ENCODE results near the gene A3GALT2.

Gene A3GALT2

DNA sequence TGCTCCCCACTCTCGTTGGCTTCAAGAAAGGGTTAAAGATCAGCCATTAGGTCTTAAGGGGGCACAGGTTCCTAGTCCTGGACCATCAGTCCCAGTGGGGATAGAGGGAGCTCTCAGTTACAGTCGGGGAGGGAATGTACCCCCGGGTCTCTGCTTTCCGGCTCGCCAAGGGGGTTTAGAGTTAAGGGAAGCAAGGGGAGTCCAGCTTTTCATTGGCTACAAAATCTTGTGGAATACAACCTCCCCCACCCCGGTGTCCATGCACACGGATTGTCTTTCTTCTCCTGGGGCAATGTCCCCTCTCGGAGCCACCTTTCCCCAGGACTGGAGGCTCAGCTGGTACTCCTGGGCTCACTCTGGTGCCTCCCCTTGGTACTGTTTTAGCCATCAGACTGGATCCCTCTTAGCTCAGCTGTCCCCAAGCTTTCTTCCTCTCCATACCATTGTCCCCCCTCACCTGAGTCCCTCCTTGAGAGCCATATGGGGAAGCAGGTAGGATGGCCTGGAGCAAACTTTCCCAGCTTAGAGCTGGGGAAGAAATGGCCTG, at the start of gene A3GALT2:
A3GALT2 (minus strand) TSS at position 480 of the 547 bp plus-strand sequence; CDS start at position 480, 0 bp downstream.
- DNase-seq (ENCODE audit: low read depth): no peak

DNA sequence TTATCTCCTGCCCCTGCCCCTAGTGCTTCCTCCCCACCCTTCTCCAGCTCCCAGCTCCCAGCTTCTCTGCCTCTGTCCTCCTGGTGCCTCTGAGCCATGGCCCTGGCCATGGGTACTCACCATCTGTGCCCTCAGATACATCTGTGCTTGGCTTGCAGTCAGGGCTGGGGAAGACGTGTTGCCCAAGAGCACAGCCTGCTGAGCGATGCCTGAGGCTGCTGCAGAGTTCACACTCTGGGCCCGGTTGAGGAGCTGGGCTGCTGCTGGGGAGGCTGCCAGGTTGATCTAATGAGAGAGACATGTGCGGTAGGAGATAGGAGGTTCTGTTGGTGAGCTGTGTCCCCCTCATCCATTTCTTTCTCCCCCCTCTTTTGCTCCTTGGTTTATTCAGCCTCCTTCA, 49.4 kb upstream of the A3GALT2 start:
- no peak for DNase-seq (ENCODE audit: low read depth)

DNA sequence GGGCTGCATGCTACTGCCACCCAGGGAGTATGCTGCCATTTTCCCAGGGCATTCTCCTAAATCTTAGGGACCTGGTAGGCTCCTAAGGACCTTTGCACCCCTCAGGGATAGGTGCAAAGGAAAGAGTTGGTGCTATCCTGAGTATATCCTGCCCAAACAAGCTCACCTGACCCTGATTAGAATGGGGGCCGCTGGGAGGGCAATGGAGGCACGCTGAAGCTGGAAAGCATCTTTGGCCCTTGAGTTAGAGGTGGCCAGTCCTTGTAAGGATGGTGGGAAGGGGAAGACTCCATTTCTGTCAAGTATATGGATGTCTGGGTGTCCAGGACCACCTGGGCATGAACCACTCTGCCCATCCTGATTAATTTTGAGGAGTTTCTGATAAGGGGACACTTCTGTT, 48.9 kb upstream of the A3GALT2 start:
- DNase-seq (ENCODE audit: low read depth): no peak

DNA sequence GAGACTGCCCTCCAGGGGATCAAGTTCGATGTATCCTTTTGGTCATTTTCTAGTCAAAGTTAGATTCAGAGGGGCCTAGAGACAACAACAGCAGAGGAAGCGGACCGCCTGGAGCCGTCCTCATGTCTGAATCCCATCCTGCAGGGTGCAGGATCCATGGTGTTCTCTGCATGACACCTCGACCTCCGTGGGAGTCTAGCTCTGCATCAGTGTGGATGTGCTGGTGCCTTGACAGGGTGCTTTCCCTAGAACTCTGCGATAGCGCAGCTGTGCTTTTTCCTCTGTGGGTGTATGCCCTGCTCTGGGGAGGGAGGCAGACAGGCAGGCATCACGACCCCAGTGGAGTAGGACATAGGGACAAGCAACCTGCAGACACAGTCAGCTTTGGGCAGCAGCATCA, 48.2 kb upstream of the A3GALT2 start:
- DNase-seq (ENCODE audit: low read depth): no peak

DNA sequence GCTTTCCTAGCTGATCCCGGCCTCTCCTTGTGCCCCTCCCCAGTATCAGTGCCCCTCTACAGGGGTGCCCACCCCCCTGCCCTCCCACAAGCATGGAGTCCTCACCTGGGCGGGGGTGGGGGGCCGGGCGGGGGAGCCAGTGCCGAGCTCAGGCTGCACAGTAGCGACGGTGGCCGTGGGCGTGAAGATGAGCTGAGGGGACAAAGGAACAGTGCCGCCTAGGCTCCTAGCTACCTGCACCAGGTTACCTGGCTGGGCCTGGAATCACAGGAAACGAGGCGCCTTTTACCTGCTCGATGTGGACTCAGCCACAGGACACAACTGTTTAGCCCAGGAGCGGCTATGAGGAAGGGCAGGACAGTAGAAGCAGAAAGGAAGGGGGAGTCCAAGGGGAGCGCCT, 47.5 kb upstream of the A3GALT2 start:
- no peak for DNase-seq (ENCODE audit: low read depth)

DNA sequence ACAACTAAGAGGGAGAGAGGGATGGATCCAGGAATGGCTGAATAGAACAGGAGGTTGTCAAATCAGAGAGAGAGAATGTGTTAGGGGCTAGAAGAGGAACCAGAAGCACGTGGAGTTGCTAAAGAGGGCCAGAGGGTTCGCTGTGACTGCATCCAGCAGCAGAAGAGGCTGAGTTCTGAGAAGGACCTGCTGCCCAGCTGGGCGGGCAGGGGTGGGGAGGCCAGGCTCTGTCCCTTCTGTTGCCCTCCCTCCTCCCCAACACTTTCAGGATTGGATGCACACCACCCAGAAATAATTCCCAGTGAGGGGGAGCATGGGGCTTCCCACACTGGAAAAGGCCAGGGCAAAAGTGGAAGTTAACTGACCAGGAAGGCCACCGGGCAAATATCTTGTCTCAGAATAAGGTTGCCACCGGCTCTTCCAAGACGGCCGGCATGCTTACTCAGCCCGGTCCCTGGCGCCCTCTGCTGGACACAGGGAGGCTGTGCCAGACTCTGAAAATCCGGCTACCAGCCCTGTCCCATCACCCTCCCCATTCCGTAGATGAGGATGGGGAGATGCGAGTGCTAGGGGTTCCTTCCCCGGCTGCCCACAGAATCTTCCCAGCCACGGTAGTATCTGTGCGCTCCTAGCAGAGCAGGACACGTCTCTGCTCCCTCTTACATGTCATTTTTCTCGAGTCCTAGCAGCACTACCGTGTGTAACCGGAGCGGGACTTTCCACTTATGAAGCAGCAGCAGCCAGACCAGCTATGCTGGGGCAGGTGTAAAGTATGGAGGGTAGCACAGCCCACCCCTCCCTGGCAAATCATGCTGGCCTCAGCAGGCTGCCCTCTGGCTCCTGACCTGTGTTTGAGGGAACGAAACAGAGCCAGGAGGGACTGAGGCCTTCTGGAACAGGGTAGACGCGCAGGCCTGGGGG, 46.8 kb upstream of the A3GALT2 start:
- DNase-seq (ENCODE audit: low read depth): peak; percentile 78

DNA sequence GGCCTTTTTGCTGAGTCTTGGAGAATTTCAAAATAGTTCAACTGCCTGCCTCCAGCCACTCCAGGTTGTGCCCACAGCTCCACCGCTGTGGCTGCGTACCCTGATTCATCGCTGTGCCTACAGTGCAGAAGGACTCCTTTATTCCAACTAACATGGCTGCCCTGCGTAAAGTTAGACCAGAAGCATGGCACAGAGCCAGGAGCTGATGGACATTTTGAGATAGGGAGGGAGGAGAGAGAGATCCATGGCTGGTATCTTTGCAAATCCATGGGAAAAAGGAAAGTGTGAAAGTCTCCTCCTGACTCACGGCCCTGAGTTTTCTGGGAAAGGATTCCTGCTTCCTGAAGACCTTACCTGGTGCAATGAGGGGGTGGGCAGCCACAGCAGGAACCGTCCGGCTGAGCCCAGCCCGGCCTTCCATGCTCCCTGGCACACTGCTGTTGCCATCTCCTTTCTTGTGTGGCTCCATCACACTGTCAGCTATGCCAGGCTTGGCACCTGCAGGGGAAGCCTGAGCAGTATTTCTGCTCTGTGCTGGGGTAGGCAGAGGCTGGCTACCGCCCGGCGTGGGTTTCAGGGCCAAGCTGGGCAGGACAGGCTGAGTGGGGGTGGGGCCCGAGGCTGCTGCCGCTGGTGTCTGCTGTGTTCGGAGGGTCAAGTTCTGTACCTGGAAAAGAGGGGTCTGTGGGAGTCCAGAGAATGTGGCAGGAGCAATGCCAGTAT, 46.0 kb upstream of the A3GALT2 start:
- DNase-seq (ENCODE audit: low read depth): no peak

DNA sequence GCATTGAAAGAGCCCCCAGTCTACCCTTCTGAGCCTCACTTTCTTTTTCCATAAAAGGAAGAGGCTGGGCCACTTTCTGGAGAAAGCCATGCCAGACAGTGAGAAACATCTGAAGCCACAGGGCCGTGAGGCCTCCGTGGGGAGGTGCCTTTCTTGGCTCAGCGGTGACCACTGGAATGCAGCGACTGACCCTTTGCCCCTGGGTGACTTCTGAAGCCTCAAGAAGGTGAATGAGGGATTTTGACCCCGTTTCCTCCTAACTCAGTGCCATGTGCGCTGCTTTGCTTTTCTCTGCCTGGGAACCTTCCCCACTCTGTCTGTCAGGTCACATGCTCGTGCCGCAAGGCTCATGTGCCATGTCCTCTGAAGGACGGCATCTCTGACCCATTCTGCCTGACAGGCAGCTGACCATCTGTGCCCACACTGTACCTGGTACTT, 44.7 kb upstream of the A3GALT2 start:
- no peak for DNase-seq (ENCODE audit: low read depth)

DNA sequence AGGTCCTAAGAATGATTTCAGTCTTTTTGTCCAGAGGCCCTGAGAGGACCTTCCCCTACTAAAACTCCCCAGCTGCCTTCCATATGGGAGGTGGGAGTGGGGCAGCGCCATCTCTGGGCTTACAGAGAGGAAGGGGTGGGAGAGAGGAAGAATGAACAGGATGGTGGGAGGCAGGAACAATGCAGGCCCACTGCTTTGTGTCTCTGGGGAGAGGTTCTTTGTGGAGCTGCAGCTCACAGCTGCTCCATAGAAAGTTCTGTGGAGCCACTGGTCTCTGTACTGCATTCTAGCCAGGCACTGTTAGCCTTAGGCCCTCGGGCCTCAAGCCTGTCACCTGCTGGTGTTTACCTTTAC, 43.6 kb upstream of the A3GALT2 start:
- no peak for DNase-seq (ENCODE audit: low read depth)

DNA sequence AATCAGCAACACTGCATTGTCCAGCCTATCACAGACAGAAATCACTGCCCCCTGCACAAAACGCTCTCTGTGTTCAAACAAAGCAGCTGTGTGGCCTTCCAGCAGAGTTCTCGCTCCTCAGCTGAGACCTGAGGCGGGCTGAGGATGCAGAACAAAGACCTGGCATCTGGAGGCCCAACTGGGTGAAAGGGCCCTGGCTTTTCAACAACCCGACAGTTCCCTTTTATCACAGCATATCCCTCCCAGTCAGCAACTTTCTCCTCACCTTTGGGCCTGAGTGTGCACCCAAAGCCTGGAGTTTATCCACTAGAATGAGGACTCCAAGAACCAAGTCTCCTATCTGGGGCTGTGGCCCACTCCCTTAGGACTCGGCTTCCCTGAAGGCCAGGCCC, 42.6 kb upstream of the A3GALT2 start:
- DNase-seq (ENCODE audit: low read depth): no peak

DNA sequence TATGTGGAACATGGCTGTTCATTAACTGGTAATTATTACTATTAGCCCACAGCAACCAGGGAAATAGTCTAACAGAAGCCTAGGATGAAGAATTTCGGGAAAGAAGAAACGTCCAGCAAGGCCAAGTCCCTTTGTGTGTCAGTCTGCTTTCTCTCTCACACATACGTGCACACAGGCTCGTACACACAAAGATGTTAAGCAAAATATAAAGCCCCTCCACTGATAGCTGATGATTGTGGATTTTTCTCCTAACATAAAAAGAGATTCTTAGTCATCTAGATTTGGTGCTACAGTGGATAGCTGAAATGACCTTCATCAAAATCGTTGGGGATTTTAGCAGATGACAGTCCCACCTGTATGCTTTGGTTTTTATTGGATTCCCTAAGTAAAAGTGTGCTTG, 42.1 kb upstream of the A3GALT2 start:
- DNase-seq (ENCODE audit: low read depth): no peak

DNA sequence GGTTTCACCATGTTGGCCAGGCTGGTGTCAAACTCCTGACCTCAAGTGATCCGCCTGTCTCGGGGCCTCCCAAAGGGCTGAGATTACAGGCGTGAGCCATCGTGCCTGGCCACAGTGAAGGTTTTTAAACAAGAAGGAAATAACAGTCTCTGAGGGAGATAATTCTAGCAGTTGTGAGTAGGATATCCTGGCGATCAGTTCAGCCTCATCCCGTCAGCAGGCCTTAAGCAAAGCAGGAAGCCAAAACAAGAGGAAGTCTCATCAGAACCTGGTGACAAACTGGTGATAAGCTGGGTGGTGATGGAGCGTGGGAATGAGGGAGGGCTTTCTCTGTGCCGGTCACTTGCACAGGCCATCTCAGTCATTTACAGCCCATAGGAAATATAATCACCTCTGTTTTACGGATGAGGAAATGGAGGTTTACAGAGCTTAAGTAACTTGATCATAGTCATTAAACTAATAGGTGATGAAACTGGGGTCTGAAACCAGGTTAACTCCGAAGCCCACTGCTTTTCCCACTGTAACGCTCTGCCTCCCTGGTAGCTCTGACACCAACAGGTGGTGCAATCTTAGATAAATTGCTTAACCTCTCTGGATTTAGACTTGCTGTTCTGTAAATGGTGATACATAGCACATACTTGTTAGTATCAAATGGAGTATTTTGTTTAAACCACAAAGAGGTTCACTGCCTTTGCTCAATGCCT, 40.8 kb upstream of the A3GALT2 start:
- no peak for DNase-seq (ENCODE audit: low read depth)

DNA sequence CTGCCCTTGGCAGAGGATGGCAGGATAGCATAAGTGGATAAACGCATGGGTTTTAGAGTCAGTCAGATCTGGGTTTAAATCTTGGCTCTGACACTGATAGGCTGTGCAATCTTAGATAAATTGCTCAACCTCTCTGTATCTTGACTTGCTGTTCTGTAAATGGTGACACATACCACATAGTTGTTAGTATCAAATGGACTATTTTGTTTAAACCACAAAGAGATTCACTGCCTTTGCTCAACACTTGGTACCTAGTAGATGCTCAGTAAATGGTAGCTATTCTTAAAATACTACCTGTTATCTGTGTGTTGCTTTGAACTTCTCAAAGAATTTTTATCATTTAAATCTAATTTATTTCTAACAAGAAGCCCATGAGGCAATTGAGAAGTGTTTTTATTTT, 39.5 kb upstream of the A3GALT2 start:
- DNase-seq (ENCODE audit: low read depth): no peak

DNA sequence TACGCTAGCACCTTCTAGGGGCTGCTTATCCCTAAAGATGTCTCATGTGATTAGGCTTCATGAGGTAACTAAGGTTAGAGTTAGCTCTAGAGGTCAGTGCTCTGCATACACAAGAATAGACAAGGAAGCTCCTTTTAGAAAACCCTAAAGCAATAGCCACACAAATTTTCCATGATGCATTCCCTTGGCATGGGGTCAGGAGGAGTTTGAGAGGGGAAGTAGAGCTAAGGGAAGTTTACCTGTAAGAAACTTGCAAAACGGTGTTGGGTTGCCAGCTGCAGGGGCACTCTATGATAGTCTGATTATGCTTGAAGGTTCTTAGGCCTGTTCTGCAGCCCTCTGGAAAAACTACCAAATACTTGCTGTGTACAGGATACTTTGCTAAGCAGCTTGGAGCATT, 39.0 kb upstream of the A3GALT2 start:
- DNase-seq (ENCODE audit: low read depth): no peak

DNA sequence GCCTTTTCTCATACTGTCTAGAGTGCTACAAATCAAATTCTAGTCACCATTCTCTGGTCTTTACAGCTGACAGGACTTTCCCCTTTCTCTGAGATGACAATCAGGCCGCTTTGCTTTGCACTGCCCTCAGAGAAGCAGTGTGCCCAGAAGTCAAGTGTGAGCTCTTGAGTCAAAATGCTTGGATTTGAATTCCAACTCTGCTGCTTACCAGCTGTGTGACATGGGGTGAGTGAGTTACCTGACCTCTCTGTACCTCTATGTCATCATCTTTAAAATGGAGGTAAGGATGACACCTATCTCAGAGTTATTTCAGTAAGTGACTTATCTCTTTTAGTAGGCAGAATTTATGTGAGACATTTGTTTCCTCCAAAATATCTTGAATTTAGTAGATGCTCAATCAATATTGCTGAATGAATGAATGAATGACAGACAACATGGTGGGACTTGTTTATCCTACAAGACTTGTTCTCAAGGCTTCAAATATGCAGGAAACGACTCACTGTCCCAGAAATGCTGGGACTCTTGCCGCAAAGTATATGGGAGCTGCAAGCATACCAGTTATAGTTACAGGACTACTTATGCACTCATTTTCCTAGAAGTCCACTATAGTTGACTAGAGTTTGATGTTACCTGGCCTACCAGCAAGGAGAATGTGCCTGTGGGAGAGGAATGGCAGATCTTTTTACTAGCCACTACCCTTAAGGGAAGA, 38.1 kb upstream of the A3GALT2 start:
- no peak for DNase-seq (ENCODE audit: low read depth)

DNA sequence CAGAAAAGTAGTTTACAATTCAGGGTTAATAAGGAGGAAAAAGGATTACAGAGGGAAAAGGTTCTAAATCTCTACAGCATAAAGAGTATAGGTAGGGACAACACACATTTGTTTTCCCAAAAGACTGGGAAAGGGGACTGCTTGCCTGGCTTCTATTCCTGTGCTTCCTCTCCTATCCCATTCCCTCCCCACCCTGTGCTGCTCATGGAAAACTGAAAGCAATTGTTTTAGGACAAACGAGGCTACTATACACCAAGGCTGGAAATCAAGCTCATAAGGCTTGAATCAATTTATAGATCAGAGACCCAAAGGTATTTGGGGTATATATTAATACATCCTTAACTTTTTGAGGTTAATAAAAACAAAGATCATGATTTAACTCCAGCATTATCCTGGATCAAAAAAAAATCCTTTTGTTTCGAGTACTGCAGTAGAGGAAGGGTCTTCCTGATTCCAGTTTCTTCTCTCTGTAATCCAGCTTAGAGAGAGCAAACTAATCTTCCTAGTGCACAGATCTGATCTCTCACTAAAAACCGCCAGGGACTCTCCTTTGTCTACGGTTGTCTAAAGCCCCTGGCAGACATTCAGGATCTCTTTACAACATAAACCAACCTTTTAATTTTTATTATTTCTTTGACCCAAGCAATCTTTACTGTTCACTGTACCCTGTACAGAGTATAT, 37.4 kb upstream of the A3GALT2 start:
- no peak for DNase-seq (ENCODE audit: low read depth)

DNA sequence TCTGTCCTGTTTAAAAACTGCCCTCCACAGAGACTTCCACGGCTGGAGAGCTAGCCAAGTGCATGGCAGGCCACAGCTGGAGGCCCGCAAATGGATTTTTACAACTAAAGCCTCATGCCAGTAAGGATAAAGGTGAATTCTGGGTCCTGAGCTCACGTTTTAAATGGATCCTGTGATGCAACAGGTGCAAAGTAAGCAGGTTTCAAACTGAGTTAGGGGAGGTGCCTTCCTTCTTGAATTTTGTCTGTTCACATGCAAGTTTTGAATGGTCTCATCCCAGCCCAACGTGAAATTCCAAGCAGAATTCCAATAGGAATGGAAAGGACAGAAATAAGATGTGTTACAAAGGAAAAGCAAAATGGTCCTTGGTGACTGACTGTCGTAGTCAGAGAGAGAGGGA, 36.2 kb upstream of the A3GALT2 start:
- DNase-seq (ENCODE audit: low read depth): no peak

DNA sequence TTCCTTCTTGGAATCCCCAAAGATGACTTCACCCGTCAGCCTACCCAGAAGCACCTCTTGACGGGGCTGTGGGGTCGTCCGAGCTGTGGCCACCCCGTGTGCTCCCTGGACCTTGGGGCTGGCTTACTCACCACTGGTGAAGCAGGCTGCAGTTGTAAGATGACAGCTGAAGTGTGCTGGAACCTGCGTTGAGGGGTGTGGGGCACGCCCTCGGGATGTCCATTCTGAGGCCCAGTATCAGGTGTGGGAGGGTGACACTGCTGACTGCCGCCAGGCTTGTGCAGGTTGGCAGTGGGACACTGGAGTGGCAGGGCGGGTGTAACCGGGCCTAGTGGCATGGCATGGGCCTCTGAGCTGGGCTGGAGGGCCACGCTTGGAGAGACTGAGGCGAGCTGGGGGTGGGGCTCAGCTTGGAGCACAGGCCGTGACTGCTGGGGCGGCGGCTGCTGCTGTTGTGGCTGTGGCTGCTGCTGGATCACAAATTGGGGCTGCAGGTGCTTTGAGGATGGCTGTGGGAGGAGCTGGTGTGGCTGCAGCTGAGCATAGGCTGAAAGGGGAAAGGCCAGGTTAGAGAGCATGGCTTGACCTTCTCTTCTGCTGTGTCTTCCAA, 33.9 kb upstream of the A3GALT2 start:
- no peak for DNase-seq (ENCODE audit: low read depth)

DNA sequence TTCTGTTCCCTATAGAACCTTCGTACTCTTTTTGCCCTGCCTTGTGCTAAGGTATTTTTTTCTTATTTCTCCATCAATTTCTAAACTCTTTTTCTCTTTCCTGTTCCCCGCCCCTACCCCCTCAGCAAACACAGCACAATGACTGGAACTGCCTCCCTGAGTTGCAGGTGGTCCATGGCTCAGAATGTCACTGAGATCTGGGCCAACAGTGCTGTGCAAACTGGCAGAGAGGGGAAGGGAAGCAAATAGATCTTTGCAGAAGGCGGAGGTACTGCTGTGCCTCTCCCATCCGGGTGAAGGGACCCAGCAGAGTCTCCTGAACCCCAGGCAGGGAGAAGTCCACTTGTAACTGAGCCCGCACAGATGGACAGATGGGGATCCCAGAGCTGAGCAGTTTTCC, 32.6 kb upstream of the A3GALT2 start:
- DNase-seq (ENCODE audit: low read depth): no peak

DNA sequence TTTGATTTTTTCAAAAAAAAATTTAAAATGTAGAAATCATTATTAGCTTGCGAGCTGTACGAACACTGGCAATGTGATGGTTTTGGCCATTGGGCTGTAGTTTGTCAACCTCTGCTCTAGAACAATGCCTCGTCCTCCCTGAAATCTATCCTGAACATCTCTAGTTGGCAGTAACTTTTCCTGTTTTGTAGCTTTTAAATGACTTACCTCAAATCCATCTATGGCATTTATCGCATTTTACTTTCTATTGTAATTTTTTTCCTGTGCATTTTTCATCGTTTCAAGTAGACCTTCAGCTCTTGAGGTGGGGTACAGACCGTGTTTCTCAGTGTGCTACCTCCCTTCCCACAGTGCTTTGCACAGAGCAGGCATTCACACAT, 30.4 kb upstream of the A3GALT2 start:
- DNase-seq (ENCODE audit: low read depth): no peak

Data from stimulated activated CD8-positive, alpha-beta memory T cell treated with anti-CD3 and anti-CD28 coated beads, Interleukin-7, amount 100 ng/mL, for 24 hours (primary cell).